Measurements from ENCODE around the gene ZNF536. TPM values are rescaled to one million over a fixed set of nuclear protein-coding genes. Genes with fewer than 3 reads are reported as not detected.

Gene ZNF536
- 1 to 10 TPM in 1 of 2 donors, under 1 TPM in 1; 0.79 to 2.5 TPM for total RNA-seq
- long read RNA-seq, partial matches to known transcripts, result 0 of 1 reads
- long read RNA-seq, other reads (novel, unspliced or antisense), result 1 of 1 reads

DNA sequence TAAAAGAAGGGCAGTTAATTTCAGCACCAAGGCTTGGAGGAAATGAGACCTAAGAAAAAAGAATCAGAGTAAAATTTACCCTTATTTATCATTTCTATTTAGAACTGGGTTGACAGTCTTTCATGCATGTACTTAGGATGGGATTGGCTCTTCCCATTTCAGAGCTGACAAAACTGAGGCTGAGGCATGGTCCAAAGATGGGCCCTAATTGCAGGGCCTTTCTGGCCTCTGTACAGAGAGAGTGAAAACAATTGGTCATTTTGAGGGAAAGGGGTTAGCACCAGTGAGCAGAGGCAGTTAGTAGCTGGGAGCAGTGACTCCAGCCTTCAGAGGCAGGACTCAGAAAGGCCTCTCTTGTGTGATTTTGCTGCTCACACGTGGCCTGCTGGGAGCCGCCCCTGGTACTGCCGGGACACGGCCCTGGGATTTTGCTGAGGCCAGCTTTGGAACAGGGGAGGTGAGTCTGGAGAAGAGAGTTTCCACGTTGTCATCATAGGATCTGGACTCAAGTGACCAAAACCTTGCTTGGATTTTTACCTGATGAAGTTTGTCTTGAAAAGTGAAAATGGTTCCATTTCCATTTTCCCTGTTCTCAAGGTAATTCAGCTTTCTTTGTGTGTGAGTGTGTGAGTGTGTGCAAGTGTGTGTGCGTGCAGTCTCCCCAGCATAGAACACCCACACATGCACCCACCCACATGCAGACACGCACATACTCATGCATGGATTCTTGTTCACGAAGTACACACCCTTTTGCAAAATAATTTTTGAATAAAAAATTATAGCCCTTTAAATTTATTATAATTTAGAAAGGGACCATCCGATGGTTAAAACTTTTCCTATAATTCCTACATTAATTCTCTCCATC lies at the start of gene ZNF536:
ZNF536 (plus strand) TSS at position 425 of the 865 bp plus-strand sequence. CDS start 71,179 bp downstream, outside the sequence.
- DNase-seq (no peak), ATAC-seq (no peak)
- intact Hi-C loops (cut with DNase I, micrococcal nuclease), result no loop called here

DNA sequence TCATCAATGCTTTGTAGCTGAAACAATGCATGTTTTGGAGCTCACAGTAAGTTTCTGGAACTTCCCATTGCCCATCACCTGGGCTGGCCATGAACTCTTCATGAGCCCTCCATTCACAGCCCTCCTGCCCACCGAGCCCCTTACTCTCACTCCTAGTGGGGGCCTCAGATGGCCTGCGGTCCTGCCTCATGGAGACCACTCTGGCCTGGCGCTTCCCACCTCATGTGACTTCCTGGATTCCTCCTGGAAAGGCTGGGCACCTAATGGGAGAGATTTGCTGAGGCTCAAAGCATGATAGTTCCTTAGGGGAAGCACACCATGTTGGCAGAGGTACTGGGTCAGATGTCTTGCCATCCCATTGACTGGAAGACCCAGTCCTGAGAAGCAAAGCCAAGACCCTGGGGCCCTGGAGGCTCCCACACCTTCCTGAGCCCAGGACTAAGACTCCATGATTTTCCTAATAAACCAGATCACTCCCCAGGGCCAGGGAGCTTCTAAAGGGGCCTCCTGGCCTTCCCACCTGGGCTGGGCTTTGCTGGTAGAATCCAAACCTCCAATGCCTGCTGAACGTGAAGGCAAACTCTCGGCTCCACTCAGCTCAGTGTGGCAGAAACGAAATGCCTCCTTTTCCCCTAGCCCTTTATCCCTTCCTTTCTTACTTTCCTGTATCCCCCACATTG lies 49.4 kb upstream of the ZNF536 start:
- ATAC-seq, result no peak
- intact Hi-C loops (cut with DNase I, micrococcal nuclease), result no loop called here
- no peak for DNase-seq

DNA sequence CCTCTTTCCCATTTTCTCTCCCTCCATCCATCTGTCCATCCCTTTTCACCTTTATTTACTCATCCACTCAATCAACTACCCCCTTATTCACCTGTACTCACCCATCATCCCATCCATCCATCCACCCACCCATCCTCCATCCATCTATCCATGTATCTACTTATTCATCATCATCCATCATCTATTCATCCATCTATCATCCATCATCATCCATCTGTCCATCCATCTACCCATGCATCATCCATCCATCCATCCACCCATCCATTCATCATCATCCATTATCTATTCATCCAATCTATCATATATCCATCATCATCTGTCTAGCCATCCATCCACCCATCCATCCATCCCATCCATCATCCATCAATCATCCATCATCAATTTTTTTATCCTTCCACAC lies 48.3 kb upstream of the ZNF536 start:
- no peak for DNase-seq
- ATAC-seq, result no peak
- intact Hi-C loops (cut with DNase I, micrococcal nuclease), result no loop called here

DNA sequence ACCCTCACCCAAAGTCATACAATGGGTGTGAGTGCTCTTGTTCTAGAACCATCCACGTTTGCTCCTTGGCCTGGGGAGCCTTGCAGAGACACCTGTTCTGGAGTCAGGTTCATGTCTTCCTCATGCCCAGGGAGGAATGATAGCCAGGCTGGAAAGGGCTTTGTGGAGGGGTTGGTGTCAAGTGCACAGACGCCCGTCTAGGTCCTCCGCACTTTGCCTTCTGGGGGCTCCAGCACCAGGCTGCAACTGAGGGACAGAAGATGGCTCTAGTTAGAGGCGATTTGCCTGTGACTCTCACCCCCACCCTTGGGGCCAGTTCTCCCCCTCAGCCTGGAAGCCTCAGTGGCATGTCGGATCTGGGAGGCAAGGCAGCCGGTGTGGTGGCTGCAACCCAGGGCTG lies 47.2 kb upstream of the ZNF536 start:
- ATAC-seq (no peak), DNase-seq (no peak)
- intact Hi-C loops (cut with DNase I, micrococcal nuclease), result no loop called here

DNA sequence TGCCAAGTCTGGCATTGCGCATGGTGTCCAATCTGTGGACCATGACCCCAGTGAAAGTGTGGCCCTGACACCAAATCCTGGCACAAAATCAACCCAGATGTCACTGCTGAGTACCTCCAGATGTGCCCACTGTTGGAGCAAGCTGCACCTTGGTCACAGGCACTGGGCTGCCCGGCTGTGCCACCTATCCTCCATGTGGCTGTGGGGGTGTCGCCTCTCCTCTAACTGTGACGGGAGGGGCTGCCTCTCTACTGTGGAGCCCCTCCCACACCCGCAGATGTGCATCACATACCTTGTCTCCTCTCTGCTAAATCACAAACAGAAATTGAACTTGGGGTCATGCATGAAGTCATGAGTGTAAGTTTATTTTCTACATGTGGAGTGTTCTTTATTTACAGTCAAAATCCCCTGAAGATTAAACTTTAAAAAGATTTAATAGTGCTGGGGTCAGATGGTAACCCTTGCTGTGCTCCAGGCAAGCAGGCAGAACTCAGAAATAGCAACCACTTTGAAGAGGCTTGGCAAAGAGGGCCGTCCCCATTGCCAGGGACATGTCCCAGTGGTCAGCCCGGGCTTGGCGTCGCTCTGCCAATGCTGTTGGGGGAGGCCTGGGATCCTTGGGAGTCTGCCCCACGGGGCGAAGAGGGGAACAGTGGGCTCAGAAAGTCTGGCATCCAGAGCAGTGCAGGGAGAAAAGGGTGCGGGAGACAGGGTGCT lies 46.4 kb upstream of the ZNF536 start:
- ATAC-seq (no peak), DNase-seq (no peak)
- intact Hi-C loops (cut with DNase I, micrococcal nuclease), result no loop called here

DNA sequence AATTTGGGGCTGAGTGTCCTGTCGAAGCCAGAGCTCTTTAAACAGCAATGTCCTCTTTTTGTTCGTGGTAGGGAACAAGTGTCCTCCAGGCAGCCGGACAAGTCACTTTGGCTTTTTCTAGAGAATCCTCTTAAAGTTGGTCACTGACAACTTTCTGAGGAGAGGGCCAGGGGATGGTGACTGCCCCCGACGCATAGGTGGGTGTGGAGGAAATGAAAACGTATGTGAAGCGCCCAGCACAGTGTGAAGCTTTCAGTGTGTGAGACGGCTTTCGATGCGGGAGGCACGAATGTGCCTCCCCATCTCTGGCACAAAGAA lies 45.8 kb upstream of the ZNF536 start:
- ATAC-seq (no peak), DNase-seq (no peak)
- intact Hi-C loops (cut with DNase I, micrococcal nuclease), result no loop called here

DNA sequence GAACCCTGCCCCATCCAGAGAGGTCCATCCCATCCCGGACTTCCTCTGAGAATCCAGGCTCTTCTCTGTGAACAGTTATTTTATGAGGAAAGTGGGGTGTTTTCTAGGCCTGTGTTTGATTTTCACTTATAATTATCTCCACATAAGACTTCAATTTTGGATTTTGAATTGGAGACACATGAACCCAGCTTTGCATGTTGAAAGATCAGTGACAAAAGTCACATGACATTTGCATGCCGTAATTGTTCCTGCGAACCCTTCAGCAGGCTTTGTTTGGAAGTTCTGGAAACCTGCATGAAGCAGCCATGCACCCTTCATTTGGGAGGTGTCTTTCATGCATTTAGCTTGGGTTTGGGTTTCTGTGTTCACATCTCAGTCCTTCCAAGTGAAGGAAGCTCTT lies 44.9 kb upstream of the ZNF536 start:
- intact Hi-C loops (cut with DNase I, micrococcal nuclease), result no loop called here
- DNase-seq (no peak), ATAC-seq (no peak)

DNA sequence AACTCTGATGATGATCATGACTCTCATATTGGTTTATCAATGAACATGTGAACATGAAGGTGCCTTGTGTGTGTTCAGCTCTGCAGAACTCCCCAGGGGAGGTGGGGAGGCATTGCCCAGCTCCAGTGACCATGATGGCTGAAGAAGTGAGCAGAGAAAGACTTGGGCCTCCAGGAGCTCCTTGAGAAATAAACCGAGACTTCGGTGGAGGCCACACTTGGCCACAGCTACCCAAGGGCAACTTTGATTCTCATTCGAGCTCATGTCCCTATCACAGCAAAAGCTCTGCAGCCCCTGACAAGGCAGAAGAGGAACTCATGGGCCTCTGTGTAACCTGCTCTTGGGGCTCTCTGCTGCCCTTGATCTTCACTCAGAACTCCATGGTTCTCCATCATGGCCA lies 44.1 kb upstream of the ZNF536 start:
- no peak for ATAC-seq
- no peak for DNase-seq
- intact Hi-C loops (cut with DNase I, micrococcal nuclease), result no loop called here

DNA sequence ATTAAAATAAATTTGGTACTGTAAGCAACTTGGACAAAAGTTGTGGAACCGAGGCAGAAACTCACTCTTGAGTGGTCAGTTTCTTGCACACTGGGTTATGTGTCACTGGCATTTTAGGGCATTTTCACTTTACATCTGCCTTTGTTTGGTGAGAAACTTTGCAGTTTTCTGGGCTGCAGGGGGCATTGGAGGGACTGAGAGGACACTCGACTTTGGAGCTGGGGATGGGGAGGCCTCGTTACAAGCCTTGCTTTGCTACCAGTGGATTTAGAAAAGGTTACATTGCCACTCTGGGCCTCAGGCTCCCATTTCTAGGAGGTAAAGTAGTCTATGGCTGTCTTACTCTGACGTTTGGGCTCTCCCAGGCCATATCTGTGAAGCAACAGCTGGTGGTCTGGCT lies 41.9 kb upstream of the ZNF536 start:
- intact Hi-C loops (cut with DNase I, micrococcal nuclease), result no loop called here
- DNase-seq (no peak), ATAC-seq (no peak)

DNA sequence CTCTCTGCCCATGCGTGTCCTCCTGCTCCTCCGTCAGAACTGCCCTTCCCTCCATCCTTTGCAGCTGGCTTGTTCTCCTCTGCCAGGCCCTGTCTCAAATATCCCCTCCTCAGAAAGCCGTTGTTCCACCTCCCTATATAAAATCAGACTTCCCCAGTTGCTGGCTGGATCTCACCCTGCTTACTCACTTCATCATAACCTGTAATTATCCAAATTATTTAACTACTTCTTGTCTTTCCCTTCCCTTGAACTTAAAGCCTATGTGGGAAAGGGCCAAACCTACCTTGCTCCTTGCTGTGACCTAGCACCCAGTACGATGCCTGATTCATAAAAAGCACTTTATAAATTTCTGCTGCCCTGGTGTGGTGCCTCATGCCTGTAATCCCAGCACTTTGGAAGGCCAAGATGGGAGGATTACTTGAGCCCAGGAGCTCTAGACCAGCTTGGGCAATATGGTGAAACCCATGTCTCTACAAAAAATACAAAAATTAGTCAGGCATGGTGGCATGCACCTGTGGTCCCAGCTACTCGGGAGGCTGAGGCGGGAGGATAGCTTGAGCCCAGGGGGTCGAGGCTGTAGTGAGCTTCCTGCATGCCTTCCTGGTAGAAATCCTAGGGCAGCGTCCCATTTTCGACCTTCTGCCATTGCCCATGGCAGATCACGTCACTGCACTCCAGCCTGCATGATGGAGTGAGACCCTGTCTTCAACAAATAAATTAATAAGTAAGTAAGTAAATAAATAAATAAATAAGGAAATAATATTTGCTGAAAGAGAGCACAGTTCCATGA lies 39.5 kb upstream of the ZNF536 start:
- ATAC-seq, result no peak
- no peak for DNase-seq
- intact Hi-C loops (cut with DNase I, micrococcal nuclease), result no loop called here

DNA sequence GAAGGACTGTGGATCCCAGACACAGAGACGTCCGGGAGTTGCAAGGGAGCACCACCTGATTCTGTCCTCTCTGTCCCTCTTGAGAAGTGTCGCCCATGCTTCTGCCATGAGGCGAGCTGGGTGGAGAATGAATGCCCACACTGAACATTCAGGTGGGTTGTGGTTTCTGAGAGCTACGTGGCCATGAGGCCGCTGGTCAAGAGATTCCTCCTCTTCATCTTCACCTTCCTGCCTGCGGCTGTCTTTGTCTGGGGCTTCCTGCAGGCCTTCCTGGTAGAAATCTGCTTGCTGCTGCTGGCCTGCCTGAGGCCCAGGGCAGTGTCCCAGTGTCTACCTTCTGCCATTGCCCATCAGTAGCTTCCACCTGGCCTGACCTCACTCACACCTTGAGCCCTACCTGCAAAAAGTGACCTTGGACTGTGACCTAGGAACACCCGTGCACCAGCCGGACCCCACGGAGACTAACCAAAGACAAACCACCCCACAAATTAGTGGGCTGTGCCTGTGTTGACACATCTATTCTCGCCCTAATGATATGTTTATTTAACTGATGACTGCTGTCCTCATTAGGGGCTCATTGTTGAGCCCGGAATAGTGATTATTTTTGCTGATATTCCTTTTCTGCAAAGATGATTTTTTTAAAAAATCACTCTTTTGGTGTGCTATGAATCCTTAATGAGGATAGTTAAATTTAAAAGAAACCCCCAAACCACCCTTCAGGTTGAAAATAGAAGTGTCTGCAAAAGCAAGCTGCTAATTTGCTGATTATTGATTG lies 38.7 kb upstream of the ZNF536 start:
- DNase-seq, result no peak
- intact Hi-C loops (cut with DNase I, micrococcal nuclease), result no loop called here
- no peak for ATAC-seq

DNA sequence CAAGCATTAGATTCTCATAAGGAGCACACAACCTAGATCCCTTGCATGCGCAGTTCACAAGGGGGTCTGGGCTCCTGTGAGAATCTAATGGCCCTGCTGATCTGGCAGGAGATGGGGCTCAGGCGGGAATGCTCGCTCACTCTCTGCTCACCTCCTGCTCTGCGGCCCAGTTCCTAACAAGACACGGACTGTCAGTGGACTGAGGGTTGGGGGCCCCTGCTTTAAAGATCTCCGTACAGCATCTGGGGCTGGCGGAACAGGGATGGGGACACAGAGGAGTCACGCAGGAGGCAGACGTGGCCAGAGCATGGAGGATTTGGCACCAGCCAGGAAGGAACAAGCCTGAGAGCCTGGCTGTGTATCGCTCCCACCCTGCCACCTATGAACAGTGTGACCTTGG lies 37.3 kb upstream of the ZNF536 start:
- intact Hi-C loops (cut with DNase I, micrococcal nuclease), result no loop called here
- DNase-seq, result peak in 1 of 2 donors; percentile 21
- no peak for ATAC-seq

DNA sequence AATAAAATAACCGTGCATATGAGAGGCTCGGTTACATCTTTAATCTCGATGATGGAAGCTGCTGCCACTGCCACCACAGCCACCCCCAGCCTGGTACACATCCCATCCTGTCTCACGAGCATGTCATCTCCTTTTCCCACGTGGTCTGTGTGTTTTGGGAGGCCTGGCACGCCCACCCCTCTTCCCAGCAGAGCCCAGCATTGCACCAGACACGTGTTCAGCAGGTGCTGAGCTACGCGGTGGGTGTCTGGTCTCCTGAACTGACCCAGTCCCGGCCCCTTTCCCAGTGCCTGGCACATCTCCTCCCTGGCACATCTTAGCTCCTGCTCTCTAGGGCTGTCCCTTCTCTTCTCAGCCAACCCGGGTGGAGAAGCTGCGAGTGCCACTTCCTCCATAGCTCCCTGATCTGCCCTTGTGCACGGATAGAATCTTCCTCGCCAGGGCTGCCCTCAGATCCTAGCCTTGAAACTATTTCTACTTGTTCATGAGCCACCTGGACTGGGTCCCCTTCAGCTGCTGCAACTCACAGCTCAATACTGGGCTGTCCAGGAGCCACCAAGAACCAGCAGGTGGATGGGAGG lies 36.8 kb upstream of the ZNF536 start:
- ATAC-seq (no peak), DNase-seq (peak in 1 of 2 donors; percentile 15)

DNA sequence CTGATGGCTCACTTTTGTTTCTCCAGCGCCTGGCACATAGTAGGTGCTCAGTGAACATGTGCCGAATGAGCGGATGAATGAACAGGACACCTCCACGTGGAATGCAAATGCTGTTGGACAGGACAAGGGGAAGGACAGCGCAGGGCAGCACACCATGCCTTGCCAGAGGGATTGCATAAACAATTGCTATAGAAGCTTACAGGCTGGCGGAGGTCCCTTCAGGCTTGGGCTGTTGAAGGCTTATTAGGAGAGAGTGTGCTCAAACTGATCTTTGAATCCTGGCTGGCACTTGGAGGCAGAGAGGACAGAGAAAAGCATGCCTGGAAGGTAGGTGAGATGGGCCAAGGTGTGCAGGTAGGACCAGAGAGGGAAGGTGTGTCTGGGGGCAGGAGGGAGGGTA lies 35.9 kb upstream of the ZNF536 start:
- ATAC-seq, result no peak
- intact Hi-C loops (cut with DNase I, micrococcal nuclease), result no loop called here
- DNase-seq, result peak in 1 of 2 donors; percentile 4

More for the DNA sequence above, 36.8 kb upstream of the ZNF536 start:
- intact Hi-C loops (cut with DNase I, micrococcal nuclease), result no loop called here

DNA sequence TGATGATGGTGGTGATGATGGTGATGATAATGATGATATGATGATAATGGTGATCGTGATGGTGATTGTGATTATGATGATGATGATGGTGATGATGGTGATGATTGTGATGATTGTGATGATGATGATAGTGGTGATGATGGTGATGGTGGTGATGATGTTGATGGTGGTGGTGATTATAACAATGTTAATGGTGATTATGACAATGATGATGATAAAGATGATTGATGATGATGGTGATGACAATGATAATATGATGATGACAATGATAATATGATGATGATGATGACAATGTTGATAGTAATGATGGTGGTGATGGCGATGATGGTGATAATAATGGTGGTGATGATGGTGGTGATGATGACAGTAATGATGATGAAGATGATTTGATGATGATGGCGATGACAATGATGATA lies 34.1 kb upstream of the ZNF536 start:
- ATAC-seq (no peak), DNase-seq (no peak)
- intact Hi-C loops (cut with DNase I, micrococcal nuclease), result no loop called here

DNA sequence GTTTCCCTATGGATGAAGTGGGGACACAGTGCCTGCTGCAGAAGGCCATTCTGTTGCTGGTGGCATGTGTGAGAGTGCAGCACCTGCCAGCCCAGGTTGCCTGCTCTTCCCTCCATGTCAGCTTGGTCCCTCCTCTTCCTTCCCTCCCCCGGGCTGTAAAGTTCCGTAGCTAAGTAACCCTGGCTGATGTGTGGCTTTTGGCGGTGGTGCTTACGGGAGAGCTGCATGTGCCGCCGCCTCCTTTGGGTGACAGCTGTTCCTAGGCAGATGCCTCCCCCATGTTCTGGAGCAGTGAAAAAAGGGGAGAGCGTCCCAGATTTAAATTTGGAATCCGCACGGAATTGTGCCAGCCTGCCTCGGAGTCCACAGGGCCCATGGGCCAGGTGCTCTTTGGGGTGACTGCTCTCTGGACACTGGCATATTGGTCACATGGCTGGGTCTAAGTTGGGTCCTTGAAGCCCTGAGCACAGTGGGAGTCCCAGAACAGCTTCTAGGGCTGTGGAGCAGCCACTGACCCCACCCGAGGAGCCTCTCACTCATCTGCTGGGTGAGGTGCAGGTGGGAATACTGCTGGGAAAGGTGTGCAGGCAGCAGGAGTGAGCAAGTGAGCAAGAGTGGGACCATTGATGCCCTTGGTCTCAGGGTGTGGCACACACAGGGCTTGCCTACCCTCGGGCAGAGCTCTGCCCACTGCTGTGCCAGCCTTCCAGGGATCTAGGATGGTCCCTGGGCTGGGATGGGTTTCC lies 33.1 kb upstream of the ZNF536 start:
- intact Hi-C loops (cut with DNase I, micrococcal nuclease), result no loop called here

More for the DNA sequence above, 33.1 kb upstream of the ZNF536 start:
- ATAC-seq (no peak), DNase-seq (no peak)

Data from left colon (tissue), 2 donors.